Measurements from ENCODE around the gene DAD1.
A peak's percentile ranks its signal among the peaks of the same experiment; 100 is the strongest.

The DAD1 gene

GRCh38 chr14:22560662-22561365 is 28.2 kb downstream of the DAD1 start:
- TF ChIP-seq, protein P1, sequence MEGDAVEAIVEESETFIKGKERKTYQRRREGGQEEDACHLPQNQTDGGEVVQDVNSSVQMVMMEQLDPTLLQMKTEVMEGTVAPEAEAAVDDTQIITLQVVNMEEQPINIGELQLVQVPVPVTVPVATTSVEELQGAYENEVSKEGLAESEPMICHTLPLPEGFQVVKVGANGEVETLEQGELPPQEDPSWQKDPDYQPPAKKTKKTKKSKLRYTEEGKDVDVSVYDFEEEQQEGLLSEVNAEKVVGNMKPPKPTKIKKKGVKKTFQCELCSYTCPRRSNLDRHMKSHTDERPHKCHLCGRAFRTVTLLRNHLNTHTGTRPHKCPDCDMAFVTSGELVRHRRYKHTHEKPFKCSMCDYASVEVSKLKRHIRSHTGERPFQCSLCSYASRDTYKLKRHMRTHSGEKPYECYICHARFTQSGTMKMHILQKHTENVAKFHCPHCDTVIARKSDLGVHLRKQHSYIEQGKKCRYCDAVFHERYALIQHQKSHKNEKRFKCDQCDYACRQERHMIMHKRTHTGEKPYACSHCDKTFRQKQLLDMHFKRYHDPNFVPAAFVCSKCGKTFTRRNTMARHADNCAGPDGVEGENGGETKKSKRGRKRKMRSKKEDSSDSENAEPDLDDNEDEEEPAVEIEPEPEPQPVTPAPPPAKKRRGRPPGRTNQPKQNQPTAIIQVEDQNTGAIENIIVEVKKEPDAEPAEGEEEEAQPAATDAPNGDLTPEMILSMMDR (IDR thresholded peaks at IDR 0.05; ENCODE audit: extremely low read depth, missing control alignments): no peak
- no peak for DNase-seq (ENCODE audit: low spot score)

DNA sequence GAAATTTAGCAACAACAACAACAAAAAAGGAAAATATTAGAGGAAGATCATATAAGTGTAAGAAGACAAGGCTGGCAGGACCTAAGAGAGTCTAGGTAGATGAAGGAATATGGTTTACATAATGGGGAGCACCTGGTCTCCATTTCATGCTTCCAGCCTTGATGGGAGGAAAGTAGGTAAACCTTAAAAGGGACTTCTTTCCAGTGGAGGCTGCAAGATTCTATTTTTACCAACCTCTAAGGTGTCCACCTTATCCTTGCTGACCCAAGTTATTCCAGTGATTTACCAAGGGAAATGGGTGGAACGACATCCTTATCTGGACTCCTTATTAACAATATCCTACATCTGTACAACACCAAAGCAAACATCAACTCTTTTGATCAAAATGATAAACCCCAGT is 30.0 kb downstream of the DAD1 start:
- no peak for DNase-seq (ENCODE audit: low spot score)
- TF ChIP-seq, protein P1 (IDR thresholded peaks at IDR 0.05; ENCODE audit: extremely low read depth, missing control alignments): no peak

DNA sequence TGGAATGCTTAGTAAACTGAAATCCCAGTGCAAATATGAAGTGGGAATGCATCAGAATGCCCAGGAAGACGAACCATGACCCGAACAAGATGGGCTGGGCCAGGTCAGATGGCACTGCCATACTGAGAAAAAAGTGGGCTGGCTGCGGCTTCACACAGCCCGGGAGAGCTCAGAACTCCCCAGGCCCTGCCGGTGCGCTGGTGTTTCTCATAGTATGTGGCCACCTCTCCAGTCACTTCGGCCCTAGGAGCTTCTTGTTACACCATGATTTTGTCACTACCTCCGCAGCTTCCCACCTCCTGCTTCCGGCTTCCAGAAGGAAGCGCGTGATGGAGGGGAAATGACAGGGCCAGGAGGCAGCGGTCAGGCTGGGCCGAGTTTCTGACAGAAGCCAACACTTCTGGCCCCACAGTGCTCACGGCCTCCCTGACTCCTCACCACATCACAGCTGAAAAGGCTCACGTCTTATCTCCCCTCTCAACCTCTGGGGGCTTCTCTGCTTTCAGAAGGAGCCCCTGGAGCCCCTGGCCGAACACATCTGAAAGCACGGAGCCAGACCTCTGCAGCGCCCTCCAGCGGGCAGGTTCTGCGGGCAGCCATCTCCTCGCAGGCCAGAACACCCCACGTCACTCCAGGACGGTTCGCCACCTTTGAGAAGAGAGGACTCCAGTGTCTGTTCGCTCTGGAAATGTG is 30.7 kb downstream of the DAD1 start:
- TF ChIP-seq, protein P1 (IDR thresholded peaks at IDR 0.05; ENCODE audit: extremely low read depth, missing control alignments): no peak
- DNase-seq (ENCODE audit: low spot score): no peak

DNA sequence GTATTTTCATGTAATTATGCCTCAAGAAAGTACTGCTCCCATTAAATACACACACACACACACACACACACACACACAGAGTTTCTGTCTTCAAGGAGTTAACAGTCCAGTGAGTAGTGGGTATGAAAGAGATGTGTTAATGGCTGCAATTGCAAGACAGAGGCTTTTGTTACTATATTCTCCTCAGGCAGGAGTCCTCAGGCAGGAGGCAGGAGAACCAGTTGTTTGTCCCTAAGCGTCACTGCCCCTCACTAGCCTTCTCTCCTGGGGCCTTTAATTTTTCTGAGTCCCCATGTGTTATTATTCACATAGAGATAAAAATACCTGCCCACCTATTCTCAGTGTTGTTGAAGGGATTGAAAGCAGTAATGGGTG is 31.2 kb downstream of the DAD1 start:
- no peak for DNase-seq (ENCODE audit: low spot score)

DNA sequence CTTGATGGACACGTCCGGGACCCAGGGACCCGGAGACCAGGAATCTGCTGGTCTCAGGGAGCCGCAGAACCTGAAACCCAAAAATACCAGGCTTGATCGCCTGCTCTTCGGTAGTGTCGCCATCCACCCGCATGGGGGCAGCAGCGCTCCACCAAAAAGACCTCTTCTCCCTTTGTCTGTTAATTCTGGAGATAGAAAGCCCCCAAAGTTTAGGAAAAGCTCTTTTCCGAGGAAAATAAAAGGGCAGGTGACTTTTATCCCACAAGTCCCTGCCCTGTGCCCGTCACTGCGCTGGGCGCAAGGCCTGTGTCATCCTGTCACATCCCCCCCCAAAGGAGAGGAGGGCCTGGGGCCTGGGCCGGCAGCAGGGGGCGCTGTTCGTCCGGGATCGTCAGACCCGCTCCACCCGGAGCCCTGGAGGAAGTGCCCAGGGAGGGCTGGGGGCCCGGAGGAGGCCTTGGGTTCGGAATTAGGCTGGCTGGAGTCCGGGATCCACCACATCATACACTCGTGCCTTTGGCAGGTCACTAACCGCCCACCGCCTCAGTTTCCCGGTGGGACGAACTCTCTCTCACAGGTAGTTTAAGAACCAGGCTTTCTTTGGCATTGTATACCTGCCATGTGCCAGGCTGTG is 31.9 kb downstream of the DAD1 start:
- TF ChIP-seq, protein P1 (IDR thresholded peaks at IDR 0.05; ENCODE audit: extremely low read depth, missing control alignments): peak; percentile 85

More for the DNA sequence above, 31.2 kb downstream of the DAD1 start:
- TF ChIP-seq, protein P1 (IDR thresholded peaks at IDR 0.05; ENCODE audit: extremely low read depth, missing control alignments): no peak

DNA sequence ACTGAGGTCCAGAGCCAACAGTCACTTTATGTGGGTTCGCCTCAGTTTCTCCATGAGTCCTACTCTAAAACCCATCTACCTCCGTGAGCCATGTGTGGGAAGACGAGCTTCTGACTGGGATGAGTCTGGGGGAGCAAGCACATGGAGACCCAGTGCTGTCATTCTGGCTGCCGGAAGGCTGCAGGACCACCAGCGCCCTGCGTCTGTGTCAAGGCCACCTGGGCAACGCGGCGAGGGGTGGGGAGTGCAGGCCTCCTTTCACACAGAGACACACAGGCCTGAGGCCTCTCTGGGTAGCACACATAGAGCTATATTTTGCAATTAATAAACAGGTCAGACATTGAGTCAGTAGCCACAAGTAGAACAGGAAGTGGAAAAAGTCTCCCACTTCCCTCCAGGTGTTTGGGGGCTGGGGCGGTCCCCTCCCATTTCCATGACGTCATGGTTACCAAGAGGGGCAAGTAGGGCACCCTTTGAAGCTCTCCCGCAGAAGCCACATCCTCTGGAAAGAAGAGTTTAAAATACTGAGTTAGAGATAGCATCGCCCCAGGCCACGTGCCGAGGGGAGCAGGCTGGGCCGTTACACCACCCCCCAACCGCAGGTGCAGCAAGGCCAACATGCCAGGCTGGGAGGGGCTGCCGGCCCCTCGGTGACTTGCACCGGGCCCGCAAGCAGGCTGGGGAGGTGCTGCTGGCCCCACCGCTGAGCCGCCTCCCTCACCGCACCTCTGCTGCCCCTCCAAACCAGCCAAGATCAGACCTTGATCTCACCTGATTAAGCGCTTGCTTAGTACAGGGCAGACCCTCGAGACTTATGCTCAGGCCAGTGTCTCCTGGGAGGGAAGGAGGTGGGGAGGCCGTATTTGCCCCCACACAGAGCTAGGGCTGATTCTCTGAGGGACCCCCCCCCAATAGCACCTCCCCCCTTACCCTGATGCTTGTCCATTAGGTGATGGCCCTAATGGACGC is 32.7 kb downstream of the DAD1 start:
- TF ChIP-seq, protein P1 (IDR thresholded peaks at IDR 0.05; ENCODE audit: extremely low read depth, missing control alignments): no peak
- peak; percentile 89 for DNase-seq (ENCODE audit: low spot score)

More for the DNA sequence above, 31.9 kb downstream of the DAD1 start:
- DNase-seq (ENCODE audit: low spot score): peak; percentile 69

Data from GM20000 (cell line).